Keratinocyte (primary cell): Measurements from ENCODE around the gene DMRTB1. TPM values are rescaled to one million over a fixed set of nuclear protein-coding genes. Genes with fewer than 3 reads are reported as not detected.

ENCODE experiments used
- DNase-seq: peaks from one replicate; pipeline ENCODE4 v3.0.0-alpha.2; 2011; ENCODE audit warnings: low read depth, missing footprints, low spot score
- FAIRE-seq: peaks from 2 replicates; lab custom pipeline; 2011; peaks lifted over from hg19 to GRCh38; lab: Jason Lieb, UNC
- H2AFZ ChIP-seq: 2 replicates; pipeline ENCODE4 v1.6.0; 2012; ENCODE audit warnings: low read length, control low read depth, inconsistent platforms; ENCODE audit not compliant: control insufficient read depth
- H3K27ac ChIP-seq: 2 replicates; pipeline ENCODE4 v1.5.1; 2011; ENCODE audit warnings: low read length; ENCODE audit not compliant: control insufficient read depth, insufficient read depth
- H3K27me3 ChIP-seq: 3 replicates; pipeline ENCODE4 v1.6.0; 2011; ENCODE audit warnings: low read length; ENCODE audit not compliant: control insufficient read depth, insufficient read depth; ENCODE audit errors: extremely low read depth
- H3K36me3 ChIP-seq, 2 experiments: 2 replicates in 1 of 2; 3 replicates in 1 of 2; pipeline ENCODE4 v1.5.1; 2011; ENCODE audit warnings: low read length in 2 of 2, mild to moderate bottlenecking in 1 of 2; ENCODE audit not compliant: control insufficient read depth in 2 of 2, insufficient read depth in 2 of 2; ENCODE audit errors: extremely low read depth in 1 of 2
- H3K4me1 ChIP-seq: 3 replicates; pipeline ENCODE4 v1.5.1; 2011; ENCODE audit warnings: low read length; ENCODE audit not compliant: control insufficient read depth, insufficient read depth; ENCODE audit errors: extremely low read depth
- H3K4me2 ChIP-seq: 3 replicates; pipeline ENCODE4 v1.6.0; 2011; ENCODE audit warnings: low read depth, low read length; ENCODE audit not compliant: control insufficient read depth, insufficient read depth; ENCODE audit errors: extremely low read depth
- H3K4me3 ChIP-seq, 3 experiments: fragments of 200-600 bp in 1 of 3; sonication (generic) in 1 of 3; 2 replicates in 2 of 3; 3 replicates in 1 of 3; pipeline ENCODE4 v1.5.1; 2011 to 2016; ENCODE audit warnings: low read length in 3 of 3, mild to moderate bottlenecking in 3 of 3, control low read depth in 2 of 3, inconsistent platforms in 1 of 3, low read depth in 1 of 3, mixed read lengths in 1 of 3, mixed run types in 1 of 3, moderate library complexity in 1 of 3; ENCODE audit not compliant: control insufficient read depth in 2 of 3, insufficient read depth in 2 of 3; ENCODE audit errors: extremely low read depth in 1 of 3
- H3K79me2 ChIP-seq: 2 replicates; pipeline ENCODE4 v1.6.0; 2012; ENCODE audit warnings: low read length; ENCODE audit not compliant: control insufficient read depth, insufficient read depth
- H3K9ac ChIP-seq: 3 replicates; pipeline ENCODE4 v1.6.0; 2011; ENCODE audit warnings: low read length; ENCODE audit not compliant: control insufficient read depth, insufficient read depth; ENCODE audit errors: extremely low read depth
- H3K9me1 ChIP-seq: 3 replicates; pipeline ENCODE4 v1.6.0; 2011; ENCODE audit warnings: low read length; ENCODE audit not compliant: control insufficient read depth, insufficient read depth; ENCODE audit errors: extremely low read depth
- H3K9me3 ChIP-seq: 2 replicates; pipeline ENCODE4 v1.5.1; 2012; ENCODE audit warnings: low read depth, low read length; ENCODE audit not compliant: control insufficient read depth
- H4K20me1 ChIP-seq: 3 replicates; pipeline ENCODE4 v1.6.0; 2011; ENCODE audit warnings: low read length; ENCODE audit not compliant: control insufficient read depth, insufficient read depth; ENCODE audit errors: extremely low read depth
- CTCF ChIP-seq, 3 experiments: IDR thresholded peaks in 1 of 3; conservative IDR thresholded peaks in 1 of 3; optimal IDR thresholded peaks in 1 of 3; 2 replicates in 2 of 3; 3 replicates in 1 of 3; pipeline versions ENCODE3 to v1.5.1; 2011; ENCODE audit warnings: low read length in 3 of 3, mild to moderate bottlenecking in 3 of 3, moderate library complexity in 2 of 3, control low read depth in 1 of 3, inconsistent platforms in 1 of 3; ENCODE audit not compliant: insufficient read depth in 2 of 3; ENCODE audit errors: extremely low read depth in 1 of 3
- EZH2 ChIP-seq: IDR thresholded peaks from one replicate; pipeline ENCODE4 v1.6.1; 2012; ENCODE audit warnings: inconsistent platforms, mild to moderate bottlenecking, low read length, moderate library complexity
- dilution Hi-C: fragments of 300-500 bp; cut with MboI; formaldehyde crosslinking; loops from one replicate; pipeline ENCODE4 v1.7.0; 2020; ENCODE audit warnings: low sequenced_read_pairs; ENCODE audit not compliant: extremely low pct_ligation_motif_present
- polyA plus RNA-seq, 5 experiments: library from polyadenylated mRNA; depleted of rRNA in 3 of 5; stranded (reverse) in 3 of 5; stranded (forward) in 1 of 5; unstranded in 1 of 5; fragments of >200 nt; gene quantifications; 1 replicate in 1 of 5; 2 replicates in 3 of 5; 3 replicates in 1 of 5; pipeline versions ENCODE4 v1.2.1 to v1.2.3, GENCODE V29; 2011 to 2012; ENCODE audit warnings: missing spikeins in 2 of 5, low read depth in 1 of 5, low replicate concordance in 1 of 5

DMRTB1 gene
- polyA plus RNA-seq, 1 donor (not counting 4 experiments of a cell fraction or from before 2014, with no cell fraction given), result not detected

DNA sequence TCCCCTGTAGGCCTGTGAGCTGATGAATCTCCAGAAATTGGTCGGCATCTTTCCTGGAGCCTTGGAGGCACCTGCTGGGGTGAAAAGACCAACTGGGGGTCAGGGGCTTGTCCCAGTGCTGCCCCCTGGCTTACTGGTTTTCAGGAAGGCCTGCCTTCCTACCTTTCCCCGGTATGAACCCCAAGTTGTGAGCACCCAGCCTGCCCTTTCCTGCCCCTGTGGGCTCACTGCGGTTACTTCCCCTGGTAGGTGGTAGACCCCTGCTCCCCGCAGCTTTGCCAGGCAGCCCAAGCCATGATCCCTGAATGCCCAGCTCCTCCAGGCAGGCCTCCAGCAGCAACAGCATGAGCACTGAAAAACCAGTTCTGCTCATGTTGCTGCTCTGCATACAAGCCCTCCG is 10.2 kb downstream of the DMRTB1 start:
- Histone ChIP-seq H3K4me2 (no peak overlapping the region), H3K79me2 (no peaks in the 10 kb centered on the region), H3K4me1 (no peaks in the 10 kb centered on the region), H3K4me3 (no peak overlapping the region), H4K20me1 (no peaks in the 10 kb centered on the region), H3K36me3 (no peaks in the 10 kb centered on the region), H3K27me3 (peaks cover under 1% of the 10 kb centered on the region), H3K27ac (no peak overlapping the region), H3K9me1 (no peaks in the 10 kb centered on the region), H3K9me3 (no peaks in the 10 kb centered on the region), H3K9ac (no peak overlapping the region), H2AFZ (no peak overlapping the region)
- TF ChIP-seq EZH2 (no peak), CTCF (optimal IDR thresholded peaks at IDR 0.05 in 1 of 3, IDR thresholded peaks at IDR 0.05 in 1 of 3, conservative IDR thresholded peaks at IDR 0.05 in 1 of 3; ENCODE audit: extremely low read depth in 1 of 3, insufficient read depth in 2 of 3, low read length in 3 of 3) (no peak)
- no peak for FAIRE-seq
- dilution Hi-C loops, result no loop called here
- no peak for DNase-seq

GRCh38 chr1:53470155-53470554 is 11.0 kb downstream of the DMRTB1 start:
- H4K20me1 ChIP-seq, result no peaks in the 10 kb centered on the region
- peak; percentile 19 for DNase-seq
- no peak for FAIRE-seq

More at GRCh38 chr1:53470155-53470554, 11.0 kb downstream of the DMRTB1 start:
- no peak for TF ChIP-seq EZH2
- peak; percentile 71 to 82 (median 80) for TF ChIP-seq CTCF (optimal IDR thresholded peaks at IDR 0.05 in 1 of 3, IDR thresholded peaks at IDR 0.05 in 1 of 3, conservative IDR thresholded peaks at IDR 0.05 in 1 of 3; ENCODE audit: extremely low read depth in 1 of 3, insufficient read depth in 2 of 3, low read length in 3 of 3)
- dilution Hi-C loops, result no loop called here
- Histone ChIP-seq H3K9me3 (no peaks in the 10 kb centered on the region), H3K9ac (no peak overlapping the region), H3K9me1 (no peaks in the 10 kb centered on the region), H3K4me3 (no peak overlapping the region), H2AFZ (no peak overlapping the region), H3K4me1 (no peaks in the 10 kb centered on the region), H3K36me3 (no peaks in the 10 kb centered on the region), H3K79me2 (no peaks in the 10 kb centered on the region), H3K4me2 (no peak overlapping the region), H3K27ac (no peak overlapping the region), H3K27me3 (peaks cover 5% of the 10 kb centered on the region)
